Sigmoid colon (tissue), 7 donors: ENCODE data around the gene SLC12A4. TPM values are rescaled to one million over a fixed set of nuclear protein-coding genes. Genes with fewer than 3 reads are reported as not detected.

Source experiments
- DNase-seq: peaks from one replicate; pipeline ENCODE4 v3.0.0-alpha.2; 2019
- H3K27ac ChIP-seq, 4 donors: fragments of 200-600 bp; sonication (generic); one replicate each; pipeline ENCODE4 v1.5.1; 2016 to 2019; ENCODE audit warnings: mild to moderate bottlenecking in 1 of 4
- H3K27me3 ChIP-seq, 3 donors: fragments of 200-600 bp; sonication (generic); one replicate each; pipeline ENCODE4 v1.5.1; 2019; ENCODE audit warnings: mild to moderate bottlenecking in 1 of 3
- H3K36me3 ChIP-seq, 4 donors: fragments of 200-600 bp; sonication (generic); one replicate each; pipeline ENCODE4 v1.5.1; 2016 to 2019
- H3K4me1 ChIP-seq, 4 donors: fragments of 200-600 bp; sonication (generic); one replicate each; pipeline ENCODE4 v1.5.1; 2017 to 2019
- H3K4me3 ChIP-seq, 4 donors: fragments of 200-600 bp; sonication (generic); one replicate each; pipeline ENCODE4 v1.5.1; 2017 to 2019; ENCODE audit warnings: mild to moderate bottlenecking in 2 of 4, moderate library complexity in 1 of 4
- H3K9me3 ChIP-seq, 4 donors: fragments of 200-600 bp in 3 of 4; sonication (generic) in 3 of 4; one replicate each; pipeline versions ENCODE4 v1.5.1 to v1.6.1; 2013 to 2019
- EP300 ChIP-seq, 4 donors: sonication (generic); formaldehyde crosslinking; IDR thresholded peaks; one replicate each; pipeline ENCODE4 v1.6.1; 2017; ENCODE audit warnings: antibody characterized with exemption in 4 of 4
- POLR2A ChIP-seq, 2 donors: fragments of 450-650 bp; IDR thresholded peaks; one replicate each; pipeline ENCODE4 v1.6.1; 2016; ENCODE audit warnings: antibody characterized with exemption in 2 of 2, mild to moderate bottlenecking in 2 of 2, moderate library complexity in 2 of 2
- POLR2AphosphoS5 ChIP-seq, 4 donors: sonication (generic); formaldehyde crosslinking; IDR thresholded peaks; one replicate each; pipeline ENCODE4 v1.6.1; 2017; ENCODE audit warnings: antibody characterized with exemption in 4 of 4
- WGBS, 2 donors: extraction: QIAGEN DNeasy Blood & Tissue Kit; methylation state at CpG; one replicate each; pipeline ENCODE4 v1.1.7; 2013; 5-methylcytosine and 5-hydroxymethylcytosine counted together
- intact Hi-C: fragments of 100-400 bp; cut with DNase I; formaldehyde crosslinking; loops from one replicate; pipeline ENCODE4 v1.15.1; 2023
- polyA plus RNA-seq, 3 donors: library from polyadenylated mRNA; stranded (reverse); fragments of 200-250 nt; gene quantifications; one replicate each; pipeline ENCODE4 v1.2.3, GENCODE V29; 2013
- total RNA-seq, 4 donors: library from RNA; depleted of rRNA; stranded (reverse); fragments of >200 nt; gene quantifications; one replicate each; pipeline ENCODE4 v1.1.0, GENCODE V29; 2016
- TF ChIP-seq, protein P1 (sequence below), 4 experiments: fragments of 450-650 bp in 3 of 4; fragments of 200-600 bp in 1 of 4; IDR thresholded peaks; one replicate each; pipeline ENCODE4 v1.5.1; 2016 to 2019; ENCODE audit warnings: antibody characterized with exemption in 4 of 4, mild to moderate bottlenecking in 3 of 4, moderate library complexity in 2 of 4
- donor health status: healthy with polysubstance abuse.
- donor health status: Bipolar disorder and iron deficiency.
- donor health status: healthy.

The SLC12A4 gene
- total and polyA plus RNA-seq, 7 donors: 3.0 to 77.0 (median 27.6) TPM

DNA sequence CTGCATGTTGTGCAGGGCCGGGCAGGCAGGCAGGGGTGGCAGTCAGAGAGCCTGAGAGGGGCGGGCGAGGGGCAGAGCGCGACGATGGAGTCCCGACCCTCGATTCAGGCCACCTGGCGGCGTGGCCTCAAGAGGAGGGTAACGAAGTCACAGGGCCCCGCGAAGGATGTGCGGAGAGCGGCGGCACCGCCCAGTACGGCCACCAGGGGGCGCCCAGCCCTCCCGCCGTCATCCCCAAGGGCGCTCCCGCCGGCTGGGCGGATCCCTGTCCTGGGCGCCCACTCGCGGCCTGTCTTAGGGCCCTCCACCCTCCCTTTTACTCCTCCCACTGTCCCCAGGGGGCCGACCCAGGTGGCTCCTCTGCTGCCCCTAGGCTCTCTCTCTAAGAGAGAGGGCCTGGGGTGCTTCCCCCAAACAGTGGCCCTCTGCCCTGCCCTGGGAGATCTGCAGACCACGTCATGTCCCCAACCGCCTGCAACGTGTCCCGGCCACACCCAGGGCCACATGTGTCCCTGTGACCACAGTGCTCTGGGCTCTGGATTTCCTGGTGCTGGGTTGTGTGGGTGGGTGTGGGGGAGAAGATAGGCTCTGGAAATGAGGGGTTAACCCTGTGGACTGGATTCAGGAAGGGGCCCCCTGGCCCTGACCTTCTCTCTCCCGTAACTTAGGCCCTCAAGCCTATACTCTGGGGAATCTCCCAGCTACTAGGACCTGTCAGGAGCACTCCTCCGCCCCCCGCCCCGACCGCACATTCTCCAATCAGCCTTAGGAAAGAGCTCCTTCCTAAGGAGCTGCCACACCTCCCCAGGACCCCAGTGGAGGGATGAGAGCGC is 25.0 kb upstream of the SLC12A4 start:
- peak; percentile 90 for DNase-seq

DNA sequence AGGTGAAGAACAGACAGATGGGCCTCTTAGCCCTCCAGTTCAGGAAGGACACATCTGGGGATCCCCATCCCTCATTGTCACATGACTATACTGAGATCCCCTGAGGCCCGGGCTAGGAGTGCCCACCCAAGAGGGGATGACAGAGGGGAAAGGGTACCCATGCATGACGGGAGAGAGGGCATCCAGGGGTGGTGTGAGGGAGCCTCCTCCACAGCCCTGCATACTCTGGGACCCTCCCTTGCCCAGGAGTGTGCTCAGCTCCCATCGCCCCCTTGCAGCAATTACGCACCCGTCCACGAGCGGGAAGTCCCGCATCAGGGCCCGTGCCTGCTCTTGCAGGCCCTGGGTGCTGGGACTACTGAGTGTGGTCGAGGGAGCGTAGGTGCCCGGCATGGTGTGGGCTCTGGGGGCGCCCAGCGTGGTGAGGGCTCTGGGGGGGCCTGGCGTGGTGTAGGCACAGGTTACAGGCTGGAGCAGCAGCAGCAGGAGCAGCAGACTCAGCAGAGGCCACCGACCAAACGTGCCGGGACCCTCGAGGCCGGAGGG is 24.3 kb upstream of the SLC12A4 start:
- peak overlapping the region in 2 of 4 donors; percentile 48 to 60 for H3K27ac ChIP-seq
- H3K4me3 ChIP-seq: peak overlapping the region in 2 of 4 donors; percentile 41 to 42
- intact Hi-C loops: loop anchor here (1.0 to 5.0 kb wide), 2 partner anchors 50 to 236 kb away; no protein-coding TSS in a partner anchor

More for the DNA sequence above, 25.0 kb upstream of the SLC12A4 start:
- no peaks in the 10 kb centered on the region for H3K36me3 ChIP-seq
- H3K9me3 ChIP-seq: no peaks in the 10 kb centered on the region
- WGBS, 2 donors: 11 to 13% methylated on average over 39 of the region's 39 CpGs
- peaks cover 0 to 12% (median 11%) of the 10 kb centered on the region in 4 donors for H3K4me1 ChIP-seq
- TF ChIP-seq POLR2AphosphoS5 (IDR thresholded peaks at IDR 0.05) (peak in 1 of 4 donors; percentile 19), POLR2A (IDR thresholded peaks at IDR 0.05) (no peak)
- TF ChIP-seq, protein P1, sequence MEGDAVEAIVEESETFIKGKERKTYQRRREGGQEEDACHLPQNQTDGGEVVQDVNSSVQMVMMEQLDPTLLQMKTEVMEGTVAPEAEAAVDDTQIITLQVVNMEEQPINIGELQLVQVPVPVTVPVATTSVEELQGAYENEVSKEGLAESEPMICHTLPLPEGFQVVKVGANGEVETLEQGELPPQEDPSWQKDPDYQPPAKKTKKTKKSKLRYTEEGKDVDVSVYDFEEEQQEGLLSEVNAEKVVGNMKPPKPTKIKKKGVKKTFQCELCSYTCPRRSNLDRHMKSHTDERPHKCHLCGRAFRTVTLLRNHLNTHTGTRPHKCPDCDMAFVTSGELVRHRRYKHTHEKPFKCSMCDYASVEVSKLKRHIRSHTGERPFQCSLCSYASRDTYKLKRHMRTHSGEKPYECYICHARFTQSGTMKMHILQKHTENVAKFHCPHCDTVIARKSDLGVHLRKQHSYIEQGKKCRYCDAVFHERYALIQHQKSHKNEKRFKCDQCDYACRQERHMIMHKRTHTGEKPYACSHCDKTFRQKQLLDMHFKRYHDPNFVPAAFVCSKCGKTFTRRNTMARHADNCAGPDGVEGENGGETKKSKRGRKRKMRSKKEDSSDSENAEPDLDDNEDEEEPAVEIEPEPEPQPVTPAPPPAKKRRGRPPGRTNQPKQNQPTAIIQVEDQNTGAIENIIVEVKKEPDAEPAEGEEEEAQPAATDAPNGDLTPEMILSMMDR (IDR thresholded peaks at IDR 0.05): peak; percentile 93 to 100 (median 94)
- intact Hi-C loops: loop anchor here (1.0 to 5.0 kb wide), 2 partner anchors 49 to 235 kb away; no protein-coding TSS in a partner anchor
- H3K27me3 ChIP-seq: no peaks in the 10 kb centered on the region
- H3K27ac ChIP-seq: peak overlapping the region; percentile 46 to 60 (median 48)
- H3K4me3 ChIP-seq: peak overlapping the region in 3 of 4 donors; percentile 25 to 42 (median 41)

DNA sequence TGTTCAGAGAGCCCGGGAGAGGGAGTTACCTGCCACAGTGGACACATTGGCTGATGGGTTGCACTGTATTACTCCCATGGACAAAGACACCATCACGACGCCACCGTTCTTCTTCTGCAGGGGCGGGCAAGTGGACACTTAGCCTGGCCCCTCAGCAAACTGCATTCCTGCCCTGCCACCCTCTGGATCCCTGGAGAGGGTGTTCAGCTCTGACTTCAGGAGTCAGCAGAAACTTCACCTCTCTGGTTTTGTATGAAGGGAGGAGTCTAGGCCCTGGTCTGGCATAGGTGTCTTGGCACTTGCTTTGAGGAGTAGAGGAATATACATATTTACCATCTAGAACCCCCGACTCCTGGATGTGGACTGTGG is 21.6 kb upstream of the SLC12A4 start:
- no peaks in the 10 kb centered on the region for H3K27me3 ChIP-seq
- no peaks in the 10 kb centered on the region for H3K9me3 ChIP-seq
- no peak overlapping the region for H3K4me3 ChIP-seq
- WGBS, 2 donors: 88 to 91% methylated on average over 6 of the region's 6 CpGs
- no peak overlapping the region for H3K27ac ChIP-seq
- intact Hi-C loops: loop anchor here (5.0 kb wide), 1 partner anchor 52 kb away; no protein-coding TSS in a partner anchor
- TF ChIP-seq EP300 (IDR thresholded peaks at IDR 0.05) (no peak), POLR2AphosphoS5 (IDR thresholded peaks at IDR 0.05) (no peak)
- no peak for DNase-seq
- H3K36me3 ChIP-seq: no peaks in the 10 kb centered on the region
- H3K4me1 ChIP-seq: peaks cover 0 to 12% (median 11%) of the 10 kb centered on the region in 4 donors

More for the DNA sequence above, 24.3 kb upstream of the SLC12A4 start:
- H3K9me3 ChIP-seq: no peaks in the 10 kb centered on the region
- TF ChIP-seq, protein P1 (IDR thresholded peaks at IDR 0.05): no peak
- TF ChIP-seq EP300 (IDR thresholded peaks at IDR 0.05) (no peak), POLR2A (IDR thresholded peaks at IDR 0.05) (no peak), POLR2AphosphoS5 (IDR thresholded peaks at IDR 0.05) (no peak)
- no peaks in the 10 kb centered on the region for H3K27me3 ChIP-seq
- no peaks in the 10 kb centered on the region for H3K36me3 ChIP-seq
- peaks cover 0 to 12% (median 11%) of the 10 kb centered on the region in 4 donors for H3K4me1 ChIP-seq
- 68 to 78% methylated on average over 20 of the region's 20 CpGs for WGBS, 2 donors
- DNase-seq: no peak

DNA sequence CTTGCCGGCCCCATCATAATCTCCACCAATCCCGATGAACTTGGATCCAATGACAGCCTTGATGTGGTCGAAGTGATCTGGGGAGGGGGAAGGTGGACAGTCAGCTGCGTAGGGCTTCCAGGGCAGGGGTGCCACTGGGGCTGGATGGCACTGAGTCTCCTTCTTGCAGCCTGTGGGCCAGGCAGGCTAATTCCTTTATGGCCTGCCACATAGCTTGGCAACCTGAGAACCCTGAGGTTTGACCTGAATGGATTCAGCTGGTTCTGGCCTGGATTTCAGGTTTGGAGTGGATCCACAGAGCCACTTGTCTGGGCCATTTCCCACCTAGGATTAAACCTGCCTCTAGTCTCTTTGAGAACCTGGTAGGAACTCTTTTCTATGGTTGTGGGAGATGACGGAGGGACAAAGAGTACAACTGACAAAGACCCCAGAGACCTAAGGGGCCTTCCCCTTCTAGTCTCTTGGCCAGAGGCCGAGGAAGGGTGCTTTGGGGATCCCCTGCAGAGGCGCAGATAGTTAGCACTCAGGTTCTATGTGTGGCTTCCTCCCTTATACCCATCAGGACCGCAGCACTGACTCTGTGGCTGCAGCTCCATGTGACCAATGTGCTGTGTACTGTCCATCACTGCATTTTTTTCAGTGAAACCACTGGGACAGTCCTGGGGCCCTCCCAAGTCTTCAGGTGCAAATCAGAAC is 21.0 kb upstream of the SLC12A4 start:
- DNase-seq: no peak
- WGBS, 2 donors: 84 to 88% methylated on average over 8 of the region's 8 CpGs
- Histone ChIP-seq H3K4me1 (peaks cover 0 to 12% (median 11%) of the 10 kb centered on the region in 4 donors), H3K4me3 (no peak overlapping the region), H3K9me3 (no peaks in the 10 kb centered on the region), H3K27me3 (no peaks in the 10 kb centered on the region), H3K27ac (no peak overlapping the region), H3K36me3 (no peaks in the 10 kb centered on the region)
- intact Hi-C loops: loop anchor here (5.0 kb wide), 1 partner anchor 53 kb away; no protein-coding TSS in a partner anchor
- TF ChIP-seq POLR2A (IDR thresholded peaks at IDR 0.05): no peak
- TF ChIP-seq EP300 (IDR thresholded peaks at IDR 0.05): no peak
- TF ChIP-seq POLR2AphosphoS5 (IDR thresholded peaks at IDR 0.05): no peak
- TF ChIP-seq, protein P1 (IDR thresholded peaks at IDR 0.05): no peak
